ENCODE measurements around the gene ANTKMT. TPM values are rescaled to one million over a fixed set of nuclear protein-coding genes. Genes with fewer than 3 reads are reported as not detected.
"Not testable (repeated sequence)": the region's sequence is repeated elsewhere in the genome, so short reads cannot be mapped to it uniquely, and the experiment has no call there.

The ANTKMT gene
- total RNA-seq, 1 donor from 2014 or later, result 30.9 TPM

GRCh38 chr16:680967-681745, 39.8 kb upstream of the ANTKMT start:
- DNase-seq (ENCODE audit: low spot score), result no peak

GRCh38 chr16:681746-682427, 39.1 kb upstream of the ANTKMT start:
- DNase-seq (ENCODE audit: low spot score), result no peak

DNA sequence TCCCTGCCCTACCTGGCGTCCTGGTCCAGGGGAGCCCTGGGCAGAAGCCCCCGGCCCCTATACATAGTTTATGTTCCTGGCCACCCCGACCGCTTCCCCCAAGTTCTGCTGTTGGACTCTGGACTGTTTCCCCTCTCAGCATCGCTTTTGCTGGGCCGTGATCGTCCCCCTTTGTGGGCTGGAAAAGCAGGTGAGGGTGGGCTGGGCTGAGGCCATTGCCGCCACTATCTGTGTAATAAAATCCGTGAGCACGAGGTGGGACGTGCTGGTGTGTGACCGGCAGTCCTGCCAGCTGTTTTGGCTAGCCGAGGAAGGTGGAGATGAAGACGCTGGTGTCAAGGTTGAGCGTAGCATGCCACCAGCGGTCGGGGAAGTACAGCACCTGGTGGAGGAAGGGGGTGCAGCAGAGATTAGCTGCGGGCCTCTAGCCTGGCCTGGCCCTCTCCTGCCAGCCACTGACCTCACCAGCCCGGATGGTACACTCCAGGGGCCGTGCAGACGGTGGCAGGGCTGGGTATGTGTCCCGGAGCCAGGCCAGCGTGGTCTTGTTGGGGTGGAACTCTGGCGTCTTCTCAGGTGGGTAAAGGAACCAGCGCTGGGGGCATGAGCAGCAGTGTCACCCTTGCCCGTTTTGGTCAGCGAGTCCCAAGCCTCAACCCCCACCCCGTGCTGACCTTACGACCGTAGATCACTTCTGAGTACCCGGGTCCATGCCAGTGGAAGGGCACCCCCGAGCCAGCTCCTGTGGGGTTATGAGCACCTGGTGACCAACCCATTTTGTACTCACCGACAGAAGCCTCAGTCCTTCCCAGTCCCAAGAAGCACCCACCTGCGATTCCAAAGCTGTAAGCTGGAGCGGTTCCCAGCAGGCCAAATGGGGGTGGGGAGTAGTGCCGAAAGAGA, 38.2 kb upstream of the ANTKMT start:
- no peak for DNase-seq (ENCODE audit: low spot score)

GRCh38 chr16:683396-684070, 37.4 kb upstream of the ANTKMT start:
- DNase-seq (ENCODE audit: low spot score), result no peak

- DNase-seq (ENCODE audit: low spot score), result peak; percentile 99
Observed at GRCh38 chr16:684071-684794, 36.7 kb upstream of the ANTKMT start, which contains the start of gene JMJD8. Gene JMJD8, minus strand, starts transcription at chr16:684334. Its CDS starts 15 bp downstream, at chr16:684319.

DNA sequence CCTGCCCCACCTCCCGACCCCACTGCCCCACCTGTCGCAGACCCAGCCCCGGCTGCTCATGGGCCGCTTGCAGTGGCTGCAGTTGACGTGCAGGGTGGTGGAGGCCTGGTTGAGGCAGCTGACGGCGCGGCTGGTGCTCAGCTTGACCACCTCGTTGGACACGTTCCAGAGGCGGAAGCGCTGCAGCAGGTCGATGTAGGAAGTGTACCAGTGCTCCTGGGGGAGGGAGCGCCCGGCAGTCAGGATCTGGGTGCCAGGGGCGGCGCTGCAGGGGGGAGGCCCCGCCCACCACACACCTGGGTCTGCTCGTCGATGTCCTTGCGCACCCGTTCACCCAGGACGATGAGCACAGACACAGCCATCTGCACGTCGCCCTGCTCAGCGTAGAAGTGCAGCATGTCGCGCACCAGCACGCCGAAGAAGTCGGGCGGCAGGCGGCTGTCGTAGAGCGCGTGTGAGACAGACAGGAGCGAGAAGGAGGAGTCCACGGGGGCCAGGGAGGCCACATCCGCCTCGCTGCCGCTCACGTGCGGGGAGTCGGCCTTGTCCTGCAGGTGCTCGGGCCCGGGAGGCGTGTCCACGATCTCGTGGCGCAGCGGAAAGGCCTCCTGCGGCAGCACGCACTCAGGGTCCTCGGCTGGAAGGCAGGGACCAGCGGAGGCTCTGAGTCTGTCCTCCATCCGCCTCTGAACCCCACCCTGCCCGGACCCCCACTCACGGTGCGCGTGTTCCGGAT, 35.8 kb upstream of the ANTKMT start:
- DNase-seq (ENCODE audit: low spot score), result no peak

DNA sequence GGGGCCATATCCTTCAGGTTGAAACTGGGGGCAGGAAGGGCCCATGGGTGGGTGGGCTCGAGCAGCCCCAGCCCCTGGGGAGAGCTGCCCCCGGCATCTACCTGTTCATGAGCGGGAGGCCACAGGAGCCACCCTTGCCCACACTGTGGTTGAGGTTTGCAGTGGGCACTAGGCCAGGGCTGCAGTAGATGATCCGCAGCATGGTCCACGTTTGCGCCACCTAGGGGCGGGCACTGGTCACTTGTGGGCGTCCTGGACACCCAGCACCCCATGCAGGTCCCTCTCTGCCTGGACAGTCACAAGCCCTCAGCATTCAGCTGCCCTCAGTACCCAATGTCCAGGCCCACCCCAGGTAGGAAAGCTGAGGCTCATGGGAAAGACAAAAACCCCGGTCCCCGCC, 35.0 kb upstream of the ANTKMT start:
- no peak for DNase-seq (ENCODE audit: low spot score)

GRCh38 chr16:686459-687260, 34.3 kb upstream of the ANTKMT start:
- no peak for DNase-seq (ENCODE audit: low spot score)

DNA sequence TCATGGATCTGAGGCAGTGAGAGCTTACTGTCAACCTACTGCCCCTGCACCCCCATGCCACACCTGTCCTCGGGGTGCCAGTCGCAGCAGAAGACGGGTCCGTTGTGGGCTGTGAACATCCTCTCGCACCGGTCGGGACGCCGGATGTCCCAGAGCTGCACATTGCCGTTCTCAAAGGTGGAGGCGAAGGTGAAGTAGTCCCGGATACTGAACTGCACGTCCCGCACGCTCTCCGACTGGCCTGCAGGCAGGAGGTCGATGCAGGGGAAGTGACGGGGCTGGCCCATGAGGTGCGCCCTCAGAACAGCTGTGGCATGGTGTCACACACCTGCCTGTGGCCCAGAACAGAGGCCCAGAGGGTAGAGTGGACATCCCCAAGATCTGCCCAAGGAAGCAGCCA, 33.4 kb upstream of the ANTKMT start:
- DNase-seq (ENCODE audit: low spot score), result no peak

DNA sequence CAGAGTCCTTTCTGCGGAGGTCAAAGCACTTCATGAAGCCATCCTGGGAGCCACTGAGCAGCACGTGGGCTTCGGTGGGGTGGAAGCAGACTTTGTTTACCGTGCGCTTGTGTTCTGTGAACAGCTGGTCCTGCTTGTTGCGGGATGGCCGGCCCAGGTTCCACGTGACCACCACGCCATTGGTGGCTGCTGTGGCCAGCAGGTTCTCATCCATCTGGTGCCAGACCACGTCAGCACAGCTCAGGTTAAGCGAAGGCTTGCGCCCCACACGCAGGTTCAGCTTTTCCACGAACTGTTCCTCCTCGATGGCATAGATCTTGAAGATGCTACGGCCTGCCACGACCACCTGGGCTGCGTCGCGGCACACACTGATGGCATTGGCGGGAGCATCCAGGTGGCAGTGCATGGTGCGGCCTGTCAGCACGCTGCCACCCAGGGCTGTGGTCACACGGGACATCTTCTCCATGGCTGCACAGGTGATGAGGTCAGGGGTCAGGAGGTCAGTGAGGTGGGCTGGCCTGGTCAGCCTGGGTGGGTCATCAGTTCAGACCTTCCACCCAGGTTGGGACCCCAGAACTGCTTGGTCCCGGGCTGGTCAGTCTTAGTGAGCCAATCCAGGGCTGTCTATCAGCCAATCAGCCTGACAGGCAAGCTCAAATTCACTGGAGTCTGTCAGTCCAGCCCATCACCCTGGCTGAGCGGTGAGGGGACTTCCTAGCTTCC, 31.6 kb upstream of the ANTKMT start:
- DNase-seq (ENCODE audit: low spot score), result no peak

GRCh38 chr16:691242-691641, 29.7 kb upstream of the ANTKMT start:
- not testable (repeated sequence) for DNase-seq (ENCODE audit: low spot score)

DNA sequence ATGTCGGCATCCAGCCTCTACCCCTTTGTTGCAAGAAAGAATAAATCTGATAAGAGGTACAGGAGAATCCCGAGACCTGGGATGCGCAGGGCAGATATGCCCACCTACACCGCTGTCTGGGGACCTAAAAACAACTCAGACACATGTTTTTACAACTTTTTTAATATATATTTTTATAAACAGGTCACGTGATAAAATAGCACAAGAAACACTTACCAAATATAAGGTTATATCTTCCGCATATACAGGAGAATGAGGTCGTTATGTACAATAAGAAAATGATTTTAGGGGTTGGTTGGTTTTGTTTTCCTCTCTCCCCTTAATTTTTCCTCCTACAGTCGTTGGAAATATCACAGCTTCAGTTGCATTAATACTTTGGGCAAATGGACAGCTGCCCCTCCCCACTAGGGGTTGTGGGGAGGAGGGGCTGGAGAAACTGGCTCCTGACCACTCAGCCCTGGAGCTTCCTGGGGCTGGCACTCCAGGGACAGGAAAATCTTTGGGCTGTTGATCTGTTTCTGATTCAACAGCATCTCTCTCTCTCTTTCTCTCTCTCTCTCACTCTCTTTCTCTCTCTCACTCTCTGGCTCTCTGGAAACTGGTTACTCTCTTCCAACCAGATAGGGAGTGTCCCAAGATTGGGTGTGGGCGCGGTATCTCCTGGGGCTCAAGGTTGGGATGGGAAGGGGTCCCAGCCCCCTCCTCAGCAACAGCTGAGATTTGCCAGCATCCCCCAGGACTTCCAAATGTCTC, 28.4 kb upstream of the ANTKMT start:
- DNase-seq (ENCODE audit: low spot score), result no peak

DNA sequence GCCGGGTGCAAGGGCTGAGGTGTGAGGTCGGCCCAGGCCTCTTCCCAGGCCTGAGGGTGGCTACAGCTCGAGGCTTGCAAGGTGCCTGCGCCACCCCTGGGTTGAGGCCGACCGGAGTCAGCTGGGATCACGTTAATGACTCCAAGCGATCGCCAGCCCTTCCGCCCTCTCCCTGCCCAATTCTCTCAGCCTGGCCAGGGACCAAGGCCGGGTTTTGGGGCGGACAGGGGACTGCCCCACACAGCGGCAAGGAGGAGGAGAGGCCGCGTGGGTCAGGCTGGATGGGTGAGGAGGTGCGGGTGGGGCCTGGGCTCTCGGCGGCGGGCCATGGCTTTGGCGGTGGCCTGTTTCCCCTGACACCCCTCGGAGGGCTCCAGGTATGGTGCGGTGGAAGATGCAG, 27.6 kb upstream of the ANTKMT start:
- no peak for DNase-seq (ENCODE audit: low spot score)

GRCh38 chr16:693766-694165, 27.2 kb upstream of the ANTKMT start:
- DNase-seq (ENCODE audit: low spot score), result no peak

- no peak for DNase-seq (ENCODE audit: low spot score)
Observed at GRCh38 chr16:694187-694862, 26.6 kb upstream of the ANTKMT start.

DNA sequence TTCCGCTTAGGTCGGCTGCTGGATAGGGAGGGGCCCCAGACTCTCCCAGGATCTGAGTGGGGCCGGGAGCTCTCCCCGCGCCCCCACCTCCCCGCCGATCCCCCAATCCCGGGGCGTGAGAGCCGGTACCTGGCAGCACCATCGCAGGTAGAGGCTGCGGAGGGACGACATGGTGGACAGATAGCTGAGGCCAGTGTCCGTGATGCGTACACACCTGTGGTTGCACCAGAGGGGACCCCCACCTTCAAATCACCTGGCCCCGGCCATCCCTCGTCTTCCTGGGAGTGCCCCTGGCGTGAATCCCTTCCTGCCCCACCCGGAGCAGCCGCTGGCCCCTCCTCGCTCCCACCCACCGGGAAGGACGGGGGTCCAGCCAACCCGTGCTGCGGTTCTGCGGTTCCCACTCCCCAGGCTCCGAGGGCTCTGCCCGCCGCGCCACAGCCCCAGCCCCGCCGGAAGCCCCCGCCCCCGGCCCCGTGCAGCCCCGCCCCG, 26.0 kb upstream of the ANTKMT start:
- DNase-seq (ENCODE audit: low spot score), result no peak

Data from mesenteric fat pad (tissue), 1 donor.